Activated naive CD8-positive, alpha-beta T cell treated with anti-CD3 and anti-CD28 coated beads, Interleukin-2, amount 50 U/mL, for 24 hours (primary cell): ENCODE results near the gene ITM2A.

Experiments used
- ATAC-seq: fragments of 150-1000 bp; cut with Tn5 transposase; one replicate; pipeline ENCODE4 v1.10.0; 2021
- DNase-seq: peaks from one replicate; pipeline ENCODE4 v3.0.0; 2021
- H3K27ac Mint-ChIP-seq: one replicate; pipeline ENCODE4 v1.8.0; 2021; ENCODE audit warnings: mild to moderate bottlenecking, mixed read lengths
- H3K27me3 Mint-ChIP-seq: one replicate; pipeline ENCODE4 v1.8.0; 2021; ENCODE audit warnings: mixed read lengths
- H3K36me3 Mint-ChIP-seq: one replicate; pipeline ENCODE4 v1.8.0; 2021; ENCODE audit warnings: low read depth, mixed read lengths
- H3K4me1 Mint-ChIP-seq: one replicate; pipeline ENCODE4 v1.8.0; 2021; ENCODE audit warnings: mixed read lengths
- H3K4me3 Mint-ChIP-seq: one replicate; pipeline ENCODE4 v1.8.0; 2021; ENCODE audit warnings: mild to moderate bottlenecking, moderate library complexity, mixed read lengths
- H3K9me3 Mint-ChIP-seq: one replicate; pipeline ENCODE4 v1.8.0; 2021; ENCODE audit warnings: mixed read lengths

Gene ITM2A

DNA sequence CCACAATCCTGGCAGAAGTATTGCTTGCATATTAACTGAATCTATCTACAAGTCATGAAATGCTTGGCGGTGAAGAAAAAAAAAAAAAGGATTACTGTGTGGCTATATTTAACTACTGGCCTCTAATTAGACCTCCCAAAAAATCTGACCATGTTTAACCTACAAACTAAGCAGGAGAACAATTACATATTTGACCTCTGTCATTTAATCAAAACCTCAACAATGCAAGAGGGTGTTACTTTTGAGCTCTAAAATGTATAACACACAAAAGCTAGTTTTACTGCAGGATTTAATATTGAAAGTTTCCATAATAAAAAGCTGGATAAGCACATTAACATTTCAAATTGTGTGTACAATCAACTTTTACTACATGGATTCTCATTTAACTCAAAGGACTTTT, 1.5 kb downstream of the ITM2A start:
- H3K4me3 Mint-ChIP-seq: peak overlapping the region; percentile 90
- H3K27me3 Mint-ChIP-seq: no peaks in the 10 kb centered on the region
- peaks cover 36% of the 10 kb centered on the region for H3K4me1 Mint-ChIP-seq
- peak overlapping the region; percentile 89 for H3K27ac Mint-ChIP-seq
- no peaks in the 10 kb centered on the region for H3K9me3 Mint-ChIP-seq
- ATAC-seq: no peak
- no peak for DNase-seq
- peaks cover 20% of the 10 kb centered on the region for H3K36me3 Mint-ChIP-seq

DNA sequence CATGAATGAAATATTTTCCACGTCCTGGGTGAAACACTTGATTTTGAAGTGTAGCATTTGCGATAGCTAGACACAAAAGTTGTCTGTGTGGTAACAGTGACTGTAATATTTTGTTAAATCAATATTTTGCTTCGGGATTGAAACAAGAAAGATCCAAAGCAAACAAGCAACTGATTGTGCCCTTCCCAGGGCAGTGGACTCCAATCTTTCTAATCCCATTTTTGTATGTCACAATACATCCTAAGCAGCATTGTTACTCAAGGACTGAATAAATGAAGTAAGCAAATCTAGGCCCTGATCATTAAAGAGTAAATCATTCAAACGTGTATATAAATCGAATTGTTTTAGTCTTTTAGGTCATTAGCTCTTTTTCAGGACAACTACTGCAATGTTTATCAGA, 2.8 kb downstream of the ITM2A start:
- DNase-seq (no peak), ATAC-seq (no peak)
- Mint-ChIP-seq H3K9me3 (no peaks in the 10 kb centered on the region), H3K36me3 (peaks cover 26% of the 10 kb centered on the region), H3K27me3 (no peaks in the 10 kb centered on the region), H3K4me1 (peaks cover 39% of the 10 kb centered on the region), H3K4me3 (peak overlapping the region; percentile 68), H3K27ac (no peak overlapping the region)

DNA sequence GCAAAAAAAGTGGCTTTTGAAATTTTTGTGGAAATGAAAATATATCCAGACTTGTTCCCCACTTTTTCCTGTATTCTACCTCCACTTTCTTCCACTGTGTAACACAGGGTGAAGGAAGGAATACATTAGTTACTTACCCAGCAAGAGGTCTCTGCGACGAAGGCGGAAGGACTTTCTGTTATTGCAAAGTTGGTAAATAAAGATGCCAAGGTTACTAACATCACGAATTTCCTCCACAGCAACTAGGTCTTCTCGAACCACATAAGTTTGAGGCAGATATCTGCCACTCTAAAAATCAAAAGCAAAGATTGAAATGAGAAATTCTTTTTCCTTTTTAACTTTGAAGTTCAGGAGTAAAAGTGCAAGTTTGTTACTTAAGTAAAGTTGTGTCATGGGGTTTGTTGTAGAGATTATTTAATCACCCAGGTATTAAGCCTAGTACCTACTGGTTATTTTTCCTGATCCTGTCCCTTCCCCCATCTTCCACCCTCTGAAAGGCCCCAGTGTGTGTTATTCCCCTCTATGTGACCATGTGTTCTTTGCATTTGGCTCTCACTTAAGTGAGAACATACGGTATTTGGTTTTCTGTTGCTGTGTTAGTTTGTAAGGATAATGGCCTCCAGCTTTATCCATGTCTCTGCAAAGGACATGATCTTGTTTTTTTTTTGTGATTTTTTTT, 5.8 kb downstream of the ITM2A start:
- Mint-ChIP-seq H3K4me3 (peak overlapping the region; percentile 57), H3K27me3 (no peaks in the 10 kb centered on the region), H3K9me3 (no peaks in the 10 kb centered on the region), H3K27ac (no peak overlapping the region), H3K36me3 (peaks cover 29% of the 10 kb centered on the region), H3K4me1 (peaks cover 26% of the 10 kb centered on the region)
- no peak for DNase-seq
- ATAC-seq: no peak

DNA sequence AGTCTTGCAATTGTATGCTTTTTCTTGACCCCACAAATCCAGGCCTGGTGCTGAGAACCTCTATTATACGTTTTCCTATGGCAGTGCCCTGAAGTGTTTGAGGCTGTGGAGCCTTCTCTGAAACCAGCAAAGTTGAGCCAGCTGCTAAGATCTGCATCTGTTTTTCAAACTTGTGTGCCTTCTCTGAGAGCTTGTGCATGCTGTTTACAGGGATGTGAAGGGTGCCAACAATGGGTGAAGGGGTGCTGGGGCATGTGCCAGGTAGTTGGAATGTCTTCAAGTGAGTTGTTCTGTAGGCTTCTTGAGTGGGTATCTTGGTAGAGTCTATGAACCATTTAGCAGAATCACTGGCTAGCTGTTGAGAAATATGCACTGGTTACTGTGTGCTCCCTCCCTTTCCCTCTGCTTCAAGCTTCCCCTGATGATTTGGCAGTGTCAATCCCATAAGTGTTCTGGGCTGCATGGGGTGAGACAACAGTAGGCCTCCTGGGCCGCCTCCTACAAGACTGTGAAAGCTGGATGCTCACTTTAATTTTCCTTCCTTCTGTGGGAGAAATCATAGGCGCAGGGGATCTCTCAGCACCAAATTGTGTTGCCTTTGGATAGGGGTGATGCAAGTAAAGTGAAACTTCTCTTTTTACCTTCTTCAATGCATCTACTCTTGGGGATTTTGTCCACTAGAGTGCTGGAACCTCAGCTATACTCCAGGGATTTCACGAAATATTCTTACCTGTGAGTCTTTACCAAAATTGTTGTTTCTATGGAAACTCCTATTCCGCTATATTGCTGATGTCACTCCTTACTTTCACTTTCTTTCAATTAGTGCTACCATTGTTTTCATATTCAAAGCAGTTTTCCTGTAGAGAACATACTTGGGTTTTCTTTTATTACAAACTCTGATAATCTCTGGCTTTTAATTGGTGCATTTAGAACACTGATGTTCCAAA, 30.0 kb downstream of the ITM2A start:
- no peaks in the 10 kb centered on the region for H3K36me3 Mint-ChIP-seq
- H3K9me3 Mint-ChIP-seq: no peaks in the 10 kb centered on the region
- peak overlapping the region; percentile 35 for H3K27ac Mint-ChIP-seq
- peak overlapping the region; percentile 63 for H3K4me3 Mint-ChIP-seq
- DNase-seq: no peak
- H3K27me3 Mint-ChIP-seq: no peaks in the 10 kb centered on the region
- H3K4me1 Mint-ChIP-seq: peaks cover 18% of the 10 kb centered on the region
- ATAC-seq: no peak

DNA sequence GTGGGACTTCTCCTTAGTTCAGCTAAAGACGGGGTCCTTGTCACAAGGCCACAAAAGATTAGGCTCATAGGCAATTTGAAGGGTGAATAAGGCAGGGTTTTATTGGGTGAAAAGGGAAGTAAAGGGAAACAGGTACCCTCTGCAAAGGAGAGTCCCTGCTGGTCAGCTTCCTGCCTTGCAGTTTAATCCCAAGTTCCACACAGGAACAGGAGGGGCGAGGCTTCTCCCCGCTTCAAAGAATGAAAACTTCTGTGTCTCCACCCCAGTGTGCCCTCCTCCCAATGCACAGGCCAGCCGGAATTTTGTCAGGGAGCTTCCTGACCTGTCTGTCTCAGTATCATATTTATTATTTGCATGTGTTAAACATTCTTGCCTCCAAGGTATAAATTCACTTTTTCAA, 37.1 kb downstream of the ITM2A start:
- Mint-ChIP-seq H3K4me3 (no peak overlapping the region), H3K4me1 (no peaks in the 10 kb centered on the region), H3K27ac (no peak overlapping the region), H3K27me3 (no peaks in the 10 kb centered on the region), H3K36me3 (no peaks in the 10 kb centered on the region), H3K9me3 (no peaks in the 10 kb centered on the region)
- DNase-seq: no peak
- ATAC-seq: no peak

DNA sequence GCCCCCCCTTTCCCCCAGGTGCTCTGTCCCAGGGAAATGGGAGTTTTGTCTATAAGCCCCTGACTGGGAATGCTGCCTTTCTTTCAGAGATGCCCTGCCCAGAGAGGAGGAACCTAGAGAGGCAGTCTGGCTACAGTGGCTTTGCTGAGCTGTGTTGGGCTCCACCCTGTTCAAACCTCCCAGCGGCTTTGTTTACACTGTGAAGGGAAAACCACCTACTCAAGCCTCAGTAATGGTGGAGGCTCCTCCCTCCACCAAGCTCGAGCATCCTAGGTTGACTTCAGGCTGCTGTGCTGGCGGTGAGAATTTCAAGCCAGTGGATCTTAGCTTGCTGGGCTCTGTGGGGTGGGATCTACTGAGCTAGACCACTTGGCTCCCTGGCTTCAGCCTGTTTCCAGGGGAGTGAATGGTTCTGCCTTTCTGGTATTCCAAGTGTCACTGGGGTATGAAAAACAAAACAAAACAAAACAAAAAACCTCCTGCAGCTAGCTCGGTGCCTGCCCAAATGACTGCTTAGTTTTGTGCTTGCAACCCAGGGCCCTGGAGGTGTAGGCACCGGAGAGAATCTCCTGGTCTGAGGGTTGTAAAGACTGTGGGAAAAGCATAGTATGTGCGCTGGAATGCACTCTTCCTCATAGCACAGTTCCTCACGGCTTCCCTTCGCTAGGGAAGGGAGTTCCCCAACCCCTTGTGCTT, 41.7 kb downstream of the ITM2A start:
- Mint-ChIP-seq H3K9me3 (no peaks in the 10 kb centered on the region), H3K4me1 (peaks cover 2% of the 10 kb centered on the region), H3K27me3 (no peaks in the 10 kb centered on the region), H3K27ac (no peak overlapping the region), H3K36me3 (no peaks in the 10 kb centered on the region), H3K4me3 (peak overlapping the region; percentile 32)
- ATAC-seq (no peak), DNase-seq (no peak)
